GM10248 (cell line): ENCODE results near the gene UVRAG.
"Not testable (repeated sequence)": the region's sequence is repeated elsewhere in the genome, so short reads cannot be mapped to it uniquely, and the experiment has no call there.

Experiments used
- CTCF ChIA-PET: fragments of 300-600 bp; sonication (Branson Sonifier 250); formaldehyde crosslinking; extraction: SDS; loops from one replicate; lab custom pipeline; 2021; ENCODE audit warnings: antibody characterized with exemption; lab: Yijun Ruan, JAX
- POLR2A ChIA-PET: fragments of 350-650 bp; sonication (Branson Sonifier 250); formaldehyde crosslinking; extraction: SDS; loops from one replicate; lab custom pipeline; 2020; ENCODE audit warnings: antibody characterized with exemption; lab: Yijun Ruan, JAX
- DNase-seq: peaks from one replicate; pipeline ENCODE4 v3.0.0; 2012; ENCODE audit errors: extremely low spot score
- TF ChIP-seq, protein P1 (sequence below): IDR thresholded peaks from 2 replicates; pipeline ENCODE4 v1.5.1; 2012; ENCODE audit warnings: mild to moderate bottlenecking, low read depth; ENCODE audit errors: extremely low read depth, missing control alignments, control extremely low read depth

The UVRAG gene

GRCh38 chr11:75872887-75873416 is 57.9 kb downstream of the UVRAG start:
- CTCF ChIA-PET: interaction anchor here (0.9 to 12.0 kb wide), 11 partner anchors 8 to 279 kb away, joined by 3 to 167 read pairs (median 5); no protein-coding TSS in a partner anchor
- POLR2A ChIA-PET: interaction anchor here (0.6 to 1.5 kb wide), 3 partner anchors 14 to 49 kb away, joined by 3 to 5 read pairs (median 4); no protein-coding TSS in a partner anchor
- DNase-seq: peak; percentile 42
- TF ChIP-seq, protein P1, sequence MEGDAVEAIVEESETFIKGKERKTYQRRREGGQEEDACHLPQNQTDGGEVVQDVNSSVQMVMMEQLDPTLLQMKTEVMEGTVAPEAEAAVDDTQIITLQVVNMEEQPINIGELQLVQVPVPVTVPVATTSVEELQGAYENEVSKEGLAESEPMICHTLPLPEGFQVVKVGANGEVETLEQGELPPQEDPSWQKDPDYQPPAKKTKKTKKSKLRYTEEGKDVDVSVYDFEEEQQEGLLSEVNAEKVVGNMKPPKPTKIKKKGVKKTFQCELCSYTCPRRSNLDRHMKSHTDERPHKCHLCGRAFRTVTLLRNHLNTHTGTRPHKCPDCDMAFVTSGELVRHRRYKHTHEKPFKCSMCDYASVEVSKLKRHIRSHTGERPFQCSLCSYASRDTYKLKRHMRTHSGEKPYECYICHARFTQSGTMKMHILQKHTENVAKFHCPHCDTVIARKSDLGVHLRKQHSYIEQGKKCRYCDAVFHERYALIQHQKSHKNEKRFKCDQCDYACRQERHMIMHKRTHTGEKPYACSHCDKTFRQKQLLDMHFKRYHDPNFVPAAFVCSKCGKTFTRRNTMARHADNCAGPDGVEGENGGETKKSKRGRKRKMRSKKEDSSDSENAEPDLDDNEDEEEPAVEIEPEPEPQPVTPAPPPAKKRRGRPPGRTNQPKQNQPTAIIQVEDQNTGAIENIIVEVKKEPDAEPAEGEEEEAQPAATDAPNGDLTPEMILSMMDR: no peak

DNA sequence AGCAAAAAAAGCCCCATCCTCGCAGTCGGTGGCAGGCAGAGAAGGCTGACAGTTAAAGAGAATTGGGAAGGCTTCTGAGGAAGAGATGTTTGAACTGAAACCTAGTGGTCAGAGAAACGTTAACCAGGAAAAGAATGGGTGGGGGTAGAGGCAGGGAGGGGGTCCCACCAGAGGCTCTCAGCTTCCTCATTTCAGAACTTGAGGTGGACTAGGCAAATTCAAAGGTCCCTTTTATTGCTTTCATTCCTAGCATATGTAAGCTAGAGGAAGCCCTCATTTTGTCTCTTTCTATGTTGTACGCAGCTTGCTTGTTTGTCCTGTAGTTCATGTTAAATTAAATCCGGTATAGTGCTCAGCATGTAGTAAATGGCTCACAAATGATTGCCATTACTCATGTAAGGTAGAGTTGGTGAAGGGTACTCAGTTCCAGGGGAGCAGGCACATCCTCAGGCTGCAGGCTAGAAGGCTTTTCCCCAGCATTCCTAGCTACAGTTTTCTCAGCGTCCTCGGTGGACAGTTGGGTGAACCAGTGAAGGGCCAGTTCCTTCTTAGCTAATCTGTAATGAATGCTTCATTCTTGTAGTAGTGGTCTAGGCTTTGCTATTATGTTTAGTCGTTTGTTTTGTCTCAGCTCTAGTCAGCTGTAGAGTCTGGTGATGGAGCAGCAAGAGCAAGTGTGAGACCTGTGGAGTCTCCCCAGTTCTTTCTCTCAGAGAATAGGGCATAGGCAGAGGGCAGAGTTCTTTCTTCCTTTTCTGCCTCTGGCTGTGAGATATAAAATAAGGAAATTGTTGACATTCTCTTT is 58.6 kb downstream of the UVRAG start:
- TF ChIP-seq, protein P1: no peak
- POLR2A ChIA-PET: interaction anchor here (0.6 to 1.5 kb wide), 4 partner anchors 13 to 56 kb away, joined by 3 to 5 read pairs (median 4); no protein-coding TSS in a partner anchor
- DNase-seq: peak; percentile 52
- CTCF ChIA-PET: interaction anchor here (0.9 to 12.0 kb wide), 12 partner anchors 9 to 279 kb away, joined by 3 to 167 read pairs (median 4); no protein-coding TSS in a partner anchor

DNA sequence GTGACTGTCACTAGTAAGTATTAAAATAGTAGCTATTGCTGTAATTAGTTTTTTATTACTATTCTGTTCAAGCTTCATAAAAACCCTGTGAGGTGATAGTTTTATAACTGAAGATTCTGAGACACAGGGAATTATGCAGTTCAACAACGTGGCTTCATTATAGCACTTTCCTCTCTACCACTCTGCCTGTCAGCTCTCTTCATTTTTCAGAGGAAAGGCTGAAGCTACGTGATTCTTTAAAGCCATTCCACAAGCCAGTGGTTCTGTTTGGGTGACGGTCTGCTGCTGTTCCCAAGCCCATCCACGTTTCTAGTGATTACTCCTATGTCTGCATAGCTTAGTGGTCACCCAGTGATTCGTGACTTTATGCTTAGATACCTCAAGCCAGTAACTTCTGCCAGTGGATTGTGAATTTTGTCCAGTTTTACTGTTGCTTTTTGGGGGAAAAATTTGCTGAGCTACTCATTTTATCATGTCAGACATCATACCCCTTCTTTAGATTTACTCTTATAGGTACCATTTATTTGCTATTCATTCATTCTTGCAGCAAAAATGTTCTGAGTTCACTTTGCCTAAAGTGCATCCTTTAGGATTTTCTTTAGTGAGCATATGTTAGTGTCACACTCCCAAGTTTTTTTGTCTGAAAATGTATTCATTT is 59.8 kb downstream of the UVRAG start:
- POLR2A ChIA-PET: no interaction called here
- no peak for DNase-seq
- CTCF ChIA-PET: interaction anchor here (1.0 to 3.2 kb wide), 8 partner anchors 9 to 277 kb away, joined by 3 to 13 read pairs (median 4); no protein-coding TSS in a partner anchor
- TF ChIP-seq, protein P1: no peak

- DNase-seq, POLR2A ChIA-PET, CTCF ChIA-PET: not testable (repeated sequence)
These were observed 62.3 kb downstream of the UVRAG start for GRCh38 chr11:75877327-75877726.

DNA sequence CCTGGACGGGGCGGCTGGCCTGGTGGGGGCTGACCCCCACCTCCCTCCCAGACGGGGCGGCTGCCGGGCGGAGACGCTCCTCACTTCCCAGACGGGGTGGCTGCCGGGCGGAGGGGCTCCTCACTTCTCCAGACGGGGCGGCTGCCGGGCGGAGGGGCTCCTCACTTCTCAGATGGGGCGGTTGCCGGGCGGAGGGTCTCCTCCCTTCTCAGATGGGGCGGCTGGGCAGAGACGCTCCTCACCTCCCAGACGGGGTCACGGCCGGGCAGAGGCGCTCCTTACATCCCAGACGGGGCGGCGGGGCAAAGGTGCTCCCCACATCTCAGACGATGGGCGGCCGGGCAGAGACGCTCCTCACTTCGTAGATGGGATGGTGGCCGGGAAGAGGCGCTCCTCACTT is 62.9 kb downstream of the UVRAG start:
- DNase-seq, POLR2A ChIA-PET, CTCF ChIA-PET: not testable (repeated sequence)

- POLR2A ChIA-PET: no interaction called here
- TF ChIP-seq, protein P1: no peak
- DNase-seq: no peak
- CTCF ChIA-PET: no interaction called here
These were observed 63.9 kb downstream of the UVRAG start for GRCh38 chr11:75878933-75879332.

- no peak for DNase-seq
- ChIA-PET POLR2A (no interaction called here), CTCF (interaction anchor here (1.0 to 2.9 kb wide), 5 partner anchors 11 to 77 kb away, joined by 3 to 15 read pairs (median 5); no protein-coding TSS in a partner anchor)
- TF ChIP-seq, protein P1: no peak
These were observed 64.7 kb downstream of the UVRAG start for GRCh38 chr11:75879737-75880136.

DNA sequence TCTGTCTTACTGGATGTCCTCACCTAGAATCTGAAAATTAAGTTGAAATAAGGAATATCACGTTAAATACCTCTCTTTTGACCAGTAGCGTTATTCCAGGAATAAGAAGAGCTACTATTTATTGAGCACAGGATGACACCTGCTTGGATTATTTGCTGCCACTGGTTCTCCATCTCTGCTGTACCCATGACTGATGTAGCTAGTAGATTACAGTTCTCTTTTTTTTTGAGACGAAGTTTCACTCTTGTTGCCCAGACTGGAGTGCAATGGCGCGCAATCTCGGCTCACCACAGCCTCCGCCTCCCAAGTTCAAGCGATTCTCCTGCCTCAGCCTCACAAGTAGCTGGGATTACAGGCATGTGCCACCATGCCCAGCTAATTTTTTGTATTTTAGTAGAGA is 65.3 kb downstream of the UVRAG start:
- CTCF ChIA-PET: interaction anchor here (0.7 to 2.9 kb wide), 7 partner anchors 9 to 78 kb away, joined by 3 to 15 read pairs (median 5); no protein-coding TSS in a partner anchor
- POLR2A ChIA-PET: interaction anchor here (0.6 kb wide), 1 partner anchor 24 kb away, joined by 4 read pairs; no protein-coding TSS in a partner anchor
- not testable (repeated sequence) for DNase-seq
